HG02623 (cell line): ENCODE measurements around the gene SCO1.
A peak's percentile ranks its signal among the peaks of the same experiment; 100 is the strongest.
"Not testable (repeated sequence)": the region's sequence is repeated elsewhere in the genome, so short reads cannot be mapped to it uniquely, and the experiment has no call there.

ENCODE experiments used
- ATAC-seq: cut with Tn5 transposase; IDR thresholded peaks from one replicate; pipeline ENCODE4 v1.9.1; 2021; ENCODE audit warnings: moderate library complexity; ENCODE audit not compliant: unreplicated experiment

Gene SCO1

GRCh38 chr17:10697092-10698081, at the start of gene SCO1, which contains the start of gene ADPRM:
Gene SCO1, minus strand, starts transcription at chr17:10697533. Its CDS starts 26 bp downstream, at chr17:10697507.
Gene ADPRM, plus strand, starts transcription at chr17:10697594. Its CDS starts 7,333 bp downstream, at chr17:10704927.
- ATAC-seq = peak; percentile 93

GRCh38 chr17:10745231-10745630, 47.9 kb upstream of the SCO1 start:
- no peak for ATAC-seq

DNA sequence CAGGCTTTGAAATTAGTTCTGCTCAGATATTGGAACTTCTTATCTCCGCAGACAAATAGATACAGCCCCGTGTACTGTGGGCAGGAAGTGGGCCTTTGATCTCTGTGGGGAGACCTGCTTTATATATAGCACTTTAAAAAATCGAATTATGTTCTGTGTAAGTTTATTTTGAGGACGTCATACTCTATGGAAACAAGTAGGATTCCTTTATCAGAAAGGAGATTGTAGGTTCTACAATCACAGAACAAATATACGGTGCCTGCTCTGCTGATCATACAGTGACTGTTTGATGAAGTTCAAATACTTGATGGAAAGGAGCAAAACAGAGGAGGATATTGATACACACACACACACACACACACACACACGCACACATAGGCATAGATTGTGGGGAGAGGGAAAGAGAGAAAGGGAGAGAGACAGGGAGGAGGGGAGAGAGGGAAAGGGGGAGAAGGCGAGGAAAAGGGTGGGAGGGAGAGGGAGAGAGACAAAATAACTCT, 47.2 kb upstream of the SCO1 start:
- ATAC-seq = no peak

- no peak for ATAC-seq
Measured at GRCh38 chr17:10743316-10744009, 46.1 kb upstream of the SCO1 start.

DNA sequence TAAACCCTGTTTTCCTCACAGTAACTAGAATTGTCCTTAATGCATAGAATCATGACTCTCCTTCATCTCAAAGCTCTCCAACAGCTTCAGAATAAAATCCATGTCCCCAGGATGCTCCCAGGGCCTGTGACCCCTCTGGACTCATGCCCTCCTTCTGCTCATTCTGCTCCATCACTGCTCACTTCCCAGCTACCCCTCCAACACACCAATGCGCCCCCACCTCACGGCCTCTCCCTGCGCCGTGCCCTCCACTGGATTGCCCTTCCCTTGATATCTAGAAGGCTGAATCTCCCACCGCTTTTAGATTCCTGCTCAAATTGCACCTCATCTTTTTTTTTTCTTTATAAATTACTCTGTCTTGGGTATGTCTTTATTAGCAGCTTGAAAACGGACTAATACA, 45.1 kb upstream of the SCO1 start:
- ATAC-seq = no peak

- no peak for ATAC-seq
Measured at GRCh38 chr17:10741416-10742135, 44.2 kb upstream of the SCO1 start.

- no peak for ATAC-seq
Measured at GRCh38 chr17:10739386-10739785, 42.1 kb upstream of the SCO1 start.

DNA sequence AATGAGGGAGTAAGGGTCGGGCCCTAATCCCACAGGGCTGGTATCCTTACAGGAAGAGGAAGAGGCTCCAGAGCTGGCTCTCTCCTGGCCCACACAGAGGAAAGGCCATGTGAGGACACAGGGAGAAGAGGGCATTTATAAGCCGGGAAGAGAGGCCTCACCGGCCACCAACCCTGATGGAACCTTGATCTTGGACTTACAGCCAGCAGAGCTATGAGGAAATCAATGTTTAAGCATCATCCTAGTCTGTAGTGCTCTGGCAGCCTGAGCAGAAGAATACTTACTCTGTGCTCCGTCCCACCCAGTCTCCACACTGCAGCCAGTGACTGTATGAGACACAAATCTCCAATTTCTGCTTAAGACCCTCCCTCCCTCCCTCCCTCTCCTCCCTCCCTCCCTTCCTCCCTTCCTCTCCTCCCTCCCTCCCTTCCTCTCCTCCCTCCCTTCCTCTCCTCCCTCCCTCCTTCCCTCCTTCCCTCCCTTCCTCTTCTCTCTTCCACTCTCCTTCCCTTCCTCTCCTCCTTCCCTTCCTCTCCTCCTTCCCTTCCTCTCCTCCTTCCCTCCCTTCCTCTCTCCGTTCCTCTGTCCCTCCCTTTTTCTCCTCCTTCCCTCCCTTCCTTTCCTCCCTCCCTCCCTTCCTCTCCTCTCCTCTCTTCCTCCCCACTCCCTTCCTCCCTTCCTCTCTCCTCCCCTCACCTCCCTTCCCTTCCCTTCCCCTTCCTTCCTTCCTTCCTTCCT, 41.4 kb upstream of the SCO1 start:
- ATAC-seq = no peak

- no peak for ATAC-seq
Measured at GRCh38 chr17:10737736-10738135, 40.4 kb upstream of the SCO1 start.

- ATAC-seq = no peak
Measured at GRCh38 chr17:10737168-10737622, 39.9 kb upstream of the SCO1 start.

DNA sequence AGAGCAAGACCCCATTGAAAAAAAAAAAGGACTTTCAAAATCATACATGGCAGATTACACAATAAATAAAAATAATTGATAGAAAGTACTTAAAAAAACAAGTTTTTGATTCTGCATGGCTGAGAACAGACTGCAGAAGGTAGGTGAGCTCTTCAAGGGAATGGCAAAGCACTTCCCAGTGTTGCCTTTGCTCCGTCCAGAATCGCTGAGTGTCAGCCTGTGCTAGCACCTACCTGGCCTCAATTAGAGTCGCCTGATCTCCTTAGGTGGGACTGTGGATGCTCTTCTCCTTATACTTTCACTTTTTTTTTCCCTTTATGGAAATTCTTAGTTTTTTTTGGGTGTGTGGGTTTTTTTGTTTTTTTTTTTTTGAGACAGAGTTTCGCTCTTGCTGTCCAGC, 38.5 kb upstream of the SCO1 start:
- no peak for ATAC-seq

DNA sequence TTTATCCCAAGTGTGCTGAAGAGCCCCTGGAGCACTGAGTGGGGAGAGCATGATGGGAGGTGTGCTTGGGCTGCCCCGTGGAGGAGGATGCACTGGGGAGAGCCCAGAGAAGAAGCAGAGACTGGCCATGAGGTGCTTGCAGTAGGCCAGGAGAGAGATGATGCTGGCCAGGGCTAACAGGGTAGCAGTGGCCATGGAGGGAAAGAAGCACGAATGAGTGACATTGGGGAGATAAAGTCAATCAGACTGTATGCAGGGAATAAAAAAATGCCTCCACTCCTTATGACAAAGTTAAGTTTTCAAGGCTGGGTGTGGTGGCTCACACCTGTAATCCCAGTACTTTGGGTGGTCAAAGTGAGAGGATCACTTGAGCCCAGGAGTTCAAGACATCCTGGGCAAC, 37.9 kb upstream of the SCO1 start:
- ATAC-seq = no peak

DNA sequence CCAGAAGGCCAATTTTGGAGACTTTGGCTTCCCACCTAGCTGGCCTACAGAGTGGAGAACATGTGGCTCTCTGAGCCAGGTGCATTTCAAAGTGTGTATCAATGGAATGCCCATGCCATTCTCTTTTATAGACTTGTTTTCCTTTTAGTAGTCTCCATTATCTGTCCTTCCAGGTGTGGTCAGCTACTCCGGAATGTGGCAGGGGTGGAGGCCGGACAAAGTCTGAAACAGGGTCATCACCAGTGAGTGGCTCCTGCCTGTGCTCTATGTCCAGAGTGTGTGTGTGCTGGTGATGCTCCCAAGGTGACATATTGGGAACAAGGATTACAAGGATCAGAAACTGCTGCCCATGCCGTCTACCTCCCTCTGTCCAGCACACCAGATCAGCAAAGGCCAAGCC, 36.3 kb upstream of the SCO1 start:
- ATAC-seq = no peak

- not testable (repeated sequence) for ATAC-seq
Measured at GRCh38 chr17:10732121-10732520, 34.8 kb upstream of the SCO1 start.

DNA sequence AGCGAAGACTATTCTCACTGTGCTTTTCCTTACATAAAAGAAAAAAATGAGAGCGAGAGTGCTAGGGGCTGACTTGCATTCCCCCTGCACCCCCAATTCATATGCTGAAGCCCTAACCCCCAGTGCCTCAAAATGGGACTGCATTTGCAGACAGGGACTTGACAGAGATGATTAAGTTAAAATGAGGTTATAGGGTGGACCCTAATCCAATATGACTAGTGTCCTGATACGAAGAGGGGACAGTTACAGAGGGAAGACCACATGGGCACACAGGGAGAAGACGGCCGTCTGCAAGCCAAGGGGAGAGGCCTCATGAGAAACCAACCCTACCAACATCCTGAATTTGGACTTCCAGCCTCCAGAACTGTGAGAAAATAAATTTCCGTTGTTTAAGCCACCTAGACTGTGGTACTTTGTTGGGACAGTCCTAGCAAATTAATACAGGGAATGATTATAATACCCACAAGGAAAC, 34.1 kb upstream of the SCO1 start:
- ATAC-seq = no peak

GRCh38 chr17:10730247-10730646, 32.9 kb upstream of the SCO1 start:
- not testable (repeated sequence) for ATAC-seq

DNA sequence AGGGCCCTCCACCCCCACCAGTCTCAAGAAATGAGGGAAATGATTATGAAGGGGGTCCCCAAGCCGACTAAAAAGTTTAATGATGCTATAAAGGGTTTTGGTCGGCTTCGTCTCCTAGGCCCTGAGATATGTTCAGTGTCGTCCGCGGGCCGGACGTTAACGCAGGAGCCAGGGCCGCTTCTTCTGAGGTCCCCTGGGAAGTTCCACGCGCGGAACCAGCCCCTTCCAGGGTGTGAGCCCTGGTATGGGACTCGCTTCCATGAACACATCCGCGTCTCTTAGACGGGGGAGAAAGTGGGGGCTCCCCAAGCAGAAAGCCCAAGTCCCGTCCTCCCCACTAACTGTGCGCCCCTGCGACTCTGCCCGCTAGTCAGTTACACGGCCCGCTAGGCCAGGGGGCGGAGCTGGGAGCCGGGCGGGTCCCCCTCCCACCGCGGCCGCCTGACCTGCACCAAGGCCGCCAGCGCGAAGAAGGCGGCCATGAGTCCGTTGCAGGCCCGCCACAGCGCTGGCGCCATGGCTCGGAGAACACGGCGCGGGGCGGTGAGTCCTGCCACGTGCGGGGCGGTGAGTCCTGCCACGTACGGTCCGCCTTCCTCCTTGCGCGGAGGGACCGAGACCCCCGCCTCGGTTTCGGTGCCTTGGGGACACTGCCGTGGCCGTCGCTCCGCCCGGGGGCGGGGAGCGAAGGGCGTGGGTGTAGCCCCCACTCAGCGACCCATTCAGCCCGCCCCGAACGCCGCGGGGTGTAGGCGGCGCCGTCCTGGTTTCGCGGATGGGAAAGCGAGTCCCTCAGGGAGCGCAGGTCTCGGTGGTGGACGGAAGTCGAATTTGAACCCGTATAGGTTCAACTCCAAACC, 32.2 kb upstream of the SCO1 start, which contains the start of gene TMEM220:
TMEM220 (minus strand) TSS at position 690 of the 860 bp plus-strand sequence; CDS start at position 518, 172 bp downstream.
- ATAC-seq = peak; percentile 50

DNA sequence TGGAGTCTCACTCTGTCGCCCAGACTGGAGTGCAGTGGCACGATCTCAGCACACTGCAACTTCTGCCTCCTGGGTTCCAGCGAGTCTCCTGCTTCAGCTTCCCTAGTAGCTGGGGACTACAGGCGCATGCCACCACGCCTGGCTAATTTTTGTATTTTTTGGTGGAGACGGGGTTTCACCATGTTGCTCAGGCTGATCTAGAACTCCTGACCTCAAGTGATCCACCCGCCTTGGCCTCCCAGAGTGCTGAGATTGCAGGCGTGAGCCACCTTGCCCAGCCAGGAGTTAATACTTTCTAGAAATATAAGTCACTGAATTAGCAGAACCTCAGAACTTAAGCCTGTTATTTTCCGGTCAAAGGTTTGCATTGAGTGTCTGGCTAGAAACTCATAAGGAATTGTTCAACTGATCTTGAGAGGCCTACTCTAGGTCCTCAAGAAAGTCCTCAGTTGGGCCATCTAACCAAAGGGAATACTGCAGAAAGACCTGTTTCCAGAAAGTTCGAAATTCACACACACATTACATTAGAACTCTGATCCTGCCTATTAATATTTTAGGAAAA, 31.1 kb upstream of the SCO1 start:
- ATAC-seq = no peak

DNA sequence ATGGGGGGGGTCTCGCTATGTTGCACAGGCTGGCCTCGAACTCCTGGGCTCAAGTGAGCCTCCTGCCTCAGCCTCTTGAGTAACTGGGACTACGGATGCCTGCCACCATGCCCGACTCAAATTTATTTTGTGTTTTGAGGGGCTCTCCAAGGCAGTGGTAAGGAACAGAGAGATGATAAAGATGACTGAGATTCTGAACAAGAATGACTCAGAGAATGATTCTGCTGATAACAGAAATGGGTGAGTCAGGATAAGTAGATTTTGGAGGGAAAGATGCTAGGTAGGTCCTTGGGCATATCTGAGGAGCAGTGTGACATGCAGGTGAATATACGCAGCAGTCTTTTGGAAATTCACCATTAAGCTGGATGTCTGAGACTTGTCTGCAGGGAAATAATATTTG, 29.9 kb upstream of the SCO1 start:
- ATAC-seq = no peak
